HepG2 (cell line): ENCODE results near the gene GPATCH3. TPM values are rescaled to one million over a fixed set of nuclear protein-coding genes. Genes with fewer than 3 reads are reported as not detected.

Experiments
- ATAC-seq: fragments of 200-7000 bp; cut with Tn5 transposase; 3 replicates; pipeline ENCODE4 v1.9.1; 2020; ENCODE audit warnings: mild to moderate bottlenecking, moderate library complexity
- BruUV-seq: library from RNA; stranded (reverse); fragments of 400-500 nt; replicated peaks from 2 replicates; lab custom pipeline; 2021; lab: Mats Ljungman, UMichigan
- CTCF ChIA-PET: fragments of 300-600 bp; formaldehyde crosslinking; extraction: SDS; loops from one replicate; lab custom pipeline; 2021; ENCODE audit warnings: low total read pairs, inconsistent platforms, low intra/inter-chr PET ratio; lab: Yijun Ruan, JAX
- POLR2A ChIA-PET: fragments of 350-600 bp; sonication (Branson Sonifier 250); formaldehyde crosslinking; loops from one replicate; lab custom pipeline; 2020; ENCODE audit warnings: antibody characterized with exemption, inconsistent platforms; lab: Yijun Ruan, JAX
- DNase-seq: peaks from one replicate; pipeline ENCODE4 v3.0.0-alpha.2; 2015; ENCODE audit warnings: low spot score
- FAIRE-seq: peaks from 3 replicates; lab custom pipeline; 2011; peaks lifted over from hg19 to GRCh38; lab: Jason Lieb, UNC
- H2AFZ ChIP-seq: one replicate; pipeline ENCODE4 v1.6.1; 2011; ENCODE audit warnings: low read length, inconsistent platforms
- H3K27ac ChIP-seq: fragments of 300-600 bp; 3 replicates; pipeline ENCODE4 v1.8.0; 2011; ENCODE audit warnings: mixed run types, mild to moderate bottlenecking, mixed read lengths, low read length, inconsistent platforms; ENCODE audit not compliant: insufficient read depth; ENCODE audit errors: extremely low read length
- H3K27me3 ChIP-seq, 2 experiments: fragments of 200-600 bp in 1 of 2; 2 replicates in 1 of 2; 3 replicates in 1 of 2; pipeline versions ENCODE4 v1.6.0 to v1.8.0; 2011; ENCODE audit warnings: low read length in 2 of 2, mild to moderate bottlenecking in 2 of 2, moderate library complexity in 2 of 2, inconsistent platforms in 1 of 2; ENCODE audit not compliant: insufficient read depth in 2 of 2, control insufficient read depth in 1 of 2
- H3K36me3 ChIP-seq, 2 experiments: fragments of 200-600 bp in 1 of 2; replicated peaks in 1 of 2; 2 replicates in 1 of 2; 3 replicates in 1 of 2; pipeline versions ENCODE4 v1.5.1 to v1.8.0; 2011; ENCODE audit warnings: low read length in 2 of 2, inconsistent platforms in 1 of 2; ENCODE audit not compliant: insufficient read depth in 2 of 2, control insufficient read depth in 1 of 2
- H3K4me1 ChIP-seq: 2 replicates; pipeline ENCODE4 v1.5.1; 2012; ENCODE audit warnings: low read length, inconsistent platforms; ENCODE audit not compliant: insufficient read depth
- H3K4me2 ChIP-seq: 2 replicates; pipeline ENCODE4 v1.6.0; 2011; ENCODE audit warnings: low read depth, low read length, inconsistent platforms
- H3K4me3 ChIP-seq, 3 experiments: fragments of 200-600 bp in 1 of 3; sonication (generic), shearing (Covaris generic) in 1 of 3; replicated peaks in 1 of 3; 2 replicates each; pipeline ENCODE4 v1.5.1; 2011 to 2016; ENCODE audit warnings: low read length in 3 of 3, inconsistent platforms in 2 of 3, low read depth in 2 of 3, mild to moderate bottlenecking in 2 of 3, control low read depth in 1 of 3, mixed read lengths in 1 of 3; ENCODE audit not compliant: insufficient read depth in 1 of 3
- H3K79me2 ChIP-seq: one replicate; pipeline ENCODE4 v1.6.1; 2011; ENCODE audit warnings: low read length, inconsistent platforms; ENCODE audit not compliant: insufficient read depth
- H3K9ac ChIP-seq: 2 replicates; pipeline ENCODE4 v1.6.0; 2011; ENCODE audit warnings: mild to moderate bottlenecking, low read depth, low read length, inconsistent platforms; ENCODE audit not compliant: insufficient read depth
- H3K9me3 ChIP-seq: 2 replicates; pipeline ENCODE4 v1.5.1; 2012; ENCODE audit warnings: mild to moderate bottlenecking, low read length
- H4K20me1 ChIP-seq: 2 replicates; pipeline ENCODE4 v1.6.0; 2011; ENCODE audit warnings: inconsistent platforms, mild to moderate bottlenecking, low read length, moderate library complexity; ENCODE audit not compliant: insufficient read depth
- CHD4 ChIP-seq: fragments of 200-600 bp; sonication (generic); IDR thresholded peaks from 2 replicates; pipeline ENCODE4 v1.7.0; 2017; ENCODE audit warnings: mild to moderate bottlenecking, low read length, borderline replicate concordance
- CREB1 ChIP-seq, 2 experiments: fragments of 450-650 bp in 1 of 2; IDR thresholded peaks; 2 replicates each; pipeline ENCODE4 v1.6.1; 2016 to 2017; ENCODE audit warnings: control low read depth in 1 of 2, mild to moderate bottlenecking in 1 of 2, missing compliant biosample characterization in 1 of 2, missing genetic modification characterization in 1 of 2
- EEA1 ChIP-seq: sonication (generic); formaldehyde crosslinking; IDR thresholded peaks from 2 replicates; pipeline ENCODE4 v1.5.1; 2020; ENCODE audit warnings: mild to moderate bottlenecking, missing genetic modification reagents, borderline replicate concordance
- HOXA7 ChIP-seq: sonication (generic); formaldehyde crosslinking; IDR thresholded peaks from 2 replicates; pipeline ENCODE4 v1.8.1; 2022; ENCODE audit warnings: mild to moderate bottlenecking, missing genetic modification reagents, moderate library complexity
- KLF6 ChIP-seq: IDR thresholded peaks from 2 replicates; pipeline ENCODE4 v1.8.0; 2016; ENCODE audit warnings: missing biosample characterization, missing genetic modification reagents
- MAFK ChIP-seq, 2 experiments: IDR thresholded peaks in 1 of 2; conservative IDR thresholded peaks in 1 of 2; 2 replicates each; pipeline ENCODE4 v1.6.1; 2011; ENCODE audit warnings: improper control_type of control experiment in 2 of 2, low read length in 2 of 2
- PTBP1 ChIP-seq: fragments of 200-400 bp; formaldehyde crosslinking; IDR thresholded peaks from 2 replicates; pipeline ENCODE4 v1.6.1; 2018; ENCODE audit warnings: low read length, low read depth; ENCODE audit not compliant: poor library complexity, severe bottlenecking
- ZBTB3 ChIP-seq: sonication (generic); formaldehyde crosslinking; IDR thresholded peaks from 2 replicates; pipeline ENCODE4 v1.4.0; 2020; ENCODE audit warnings: low read depth, mild to moderate bottlenecking, moderate library complexity, missing genetic modification reagents, borderline replicate concordance
- ZEB1 ChIP-seq: IDR thresholded peaks from 2 replicates; pipeline ENCODE4 v1.6.1; 2012; ENCODE audit warnings: mild to moderate bottlenecking, low read depth, inconsistent platforms; ENCODE audit not compliant: insufficient replicate concordance
- ZNF232 ChIP-seq: sonication (generic); formaldehyde crosslinking; IDR thresholded peaks from 2 replicates; pipeline ENCODE4 v1.4.0; 2020; ENCODE audit warnings: missing genetic modification reagents, borderline replicate concordance
- ZNF629 ChIP-seq: sonication (generic); formaldehyde crosslinking; conservative IDR thresholded peaks from 2 replicates; pipeline ENCODE4 v1.5.0; 2020; ENCODE audit warnings: missing genetic modification reagents
- WGBS: methylation state at CpG from one replicate; pipeline ENCODE4 v1.1.6; 2017; ENCODE audit warnings: low lambda C conversion rate; 5-methylcytosine and 5-hydroxymethylcytosine counted together
- in situ Hi-C: cut with HindIII; loops from 2 replicates; pipeline ENCODE4 v1.10.0; 2017; ENCODE audit warnings: low pct_unique_long_range_greater_than_20kb; ENCODE audit not compliant: extremely low pct_ligation_motif_present
- intact Hi-C: fragments of 100-400 bp; cut with micrococcal nuclease; formaldehyde crosslinking; loops from one replicate; pipeline ENCODE4 v1.10.0; 2022; ENCODE audit not compliant: unreplicated experiment
- polyA plus RNA-seq, 8 experiments: library from polyadenylated mRNA; depleted of rRNA in 3 of 8; stranded (reverse) in 7 of 8; unstranded in 1 of 8; fragments of >200 nt; fragmentation: Illumina TruSeq in 4 of 8; extraction: Trizol in 4 of 8; gene quantifications; 2 replicates each; pipeline versions ENCODE4 v1.2.1 to v1.2.3, GENCODE V29; 2011 to 2016; ENCODE audit warnings: low read depth in 4 of 8, missing spikeins in 1 of 8, mixed read lengths in 1 of 8; ENCODE audit not compliant: insufficient read depth in 1 of 8
- total RNA-seq, 5 experiments: library from RNA; depleted of rRNA; stranded (reverse); fragments of >200 nt; fragmentation: Illumina TruSeq; extraction: Trizol; gene quantifications; 2 replicates each; pipeline ENCODE4 v1.2.3, GENCODE V29; 2016; ENCODE audit warnings: low read depth in 1 of 5
- TF ChIP-seq, protein P1 (sequence below): sonication (generic); formaldehyde crosslinking; IDR thresholded peaks from 2 replicates; pipeline ENCODE4 v1.5.1; 2020; ENCODE audit warnings: missing genetic modification reagents, mild to moderate bottlenecking, borderline replicate concordance
- TF ChIP-seq, protein P2 (sequence below): sonication (generic); formaldehyde crosslinking; IDR thresholded peaks from 2 replicates; pipeline ENCODE4 v1.5.0; 2020; ENCODE audit warnings: missing genetic modification reagents
- TF ChIP-seq, protein P3 (sequence below): sonication (generic); formaldehyde crosslinking; IDR thresholded peaks from 2 replicates; pipeline ENCODE4 v1.5.0; 2020; ENCODE audit warnings: mild to moderate bottlenecking, missing genetic modification reagents

GPATCH3 gene
- total and polyA plus RNA-seq, 2 of the 13 experiments (the other 11 are each of a cell fraction or from before 2014, with no cell fraction given): 8.3 to 11.0 TPM

DNA sequence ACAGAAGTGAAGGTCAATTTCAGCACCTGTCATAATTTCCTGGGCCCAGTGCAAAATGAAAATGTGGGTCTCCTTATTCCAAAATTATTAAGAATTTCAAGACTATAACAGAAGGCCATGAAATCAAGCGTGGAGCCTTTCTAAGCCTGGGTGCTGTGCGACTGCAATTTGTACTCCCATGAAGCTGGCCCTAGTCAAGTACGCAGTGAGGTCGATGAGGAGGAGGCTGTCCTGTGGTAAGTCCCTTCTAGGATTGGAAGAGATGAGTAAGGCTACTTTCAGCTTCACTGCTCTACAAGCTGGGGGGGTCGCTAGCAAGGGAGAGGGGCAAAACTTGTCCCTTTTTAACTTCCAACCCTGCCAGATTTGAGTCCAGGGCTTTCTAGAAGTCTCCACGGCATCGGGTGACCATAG lies 20.9 kb upstream of the GPATCH3 start:
- peak overlapping the region; percentile 94 for H3K9ac ChIP-seq
- no peak for DNase-seq
- in situ Hi-C loops (no loop called here), intact Hi-C loops (no loop called here)
- H3K4me2 ChIP-seq: peak overlapping the region; percentile 83
- BruUV-seq: no TSS peak
- peaks cover 7 to 12% of the 10 kb centered on the region in 2 experiments for H3K36me3 ChIP-seq
- no peaks in the 10 kb centered on the region; a peak in 1 of 5 replicates for H3K27me3 ChIP-seq
- FAIRE-seq: peak; percentile 4
- H2AFZ ChIP-seq: no peak overlapping the region
- no peaks in the 10 kb centered on the region for H3K9me3 ChIP-seq
- peak; percentile 59 for ATAC-seq
- POLR2A ChIA-PET: interaction anchor here (0.9 to 2.4 kb wide), 7 partner anchors 8 to 72 kb away, joined by 3 to 24 read pairs (median 6); partner anchors contain the start of genes GPATCH3, GPN2, NR0B2 and TRNP1
- peak overlapping the region; percentile 77 for H3K27ac ChIP-seq
- H3K4me1 ChIP-seq: peaks cover 53% of the 10 kb centered on the region
- peak overlapping the region; percentile 8 to 82 (median 59); a peak in 5 of 6 replicates for H3K4me3 ChIP-seq
- H4K20me1 ChIP-seq: peaks cover 4% of the 10 kb centered on the region; the same call in 1 of the 2 replicates
- WGBS: 17% methylated on average over 7 of the region's 7 CpGs
- H3K79me2 ChIP-seq: peaks cover 33% of the 10 kb centered on the region
- CTCF ChIA-PET: no interaction called here
- no peak for TF ChIP-seq CHD4
- no peak for TF ChIP-seq CREB1 (IDR thresholded peaks at IDR 0.05)
- no peak for TF ChIP-seq CREB1 (CRISPR knock-in tag; IDR thresholded peaks at IDR 0.05)
- no peak for TF ChIP-seq ZNF629 (CRISPR knock-in tag)
- TF ChIP-seq, protein P1, sequence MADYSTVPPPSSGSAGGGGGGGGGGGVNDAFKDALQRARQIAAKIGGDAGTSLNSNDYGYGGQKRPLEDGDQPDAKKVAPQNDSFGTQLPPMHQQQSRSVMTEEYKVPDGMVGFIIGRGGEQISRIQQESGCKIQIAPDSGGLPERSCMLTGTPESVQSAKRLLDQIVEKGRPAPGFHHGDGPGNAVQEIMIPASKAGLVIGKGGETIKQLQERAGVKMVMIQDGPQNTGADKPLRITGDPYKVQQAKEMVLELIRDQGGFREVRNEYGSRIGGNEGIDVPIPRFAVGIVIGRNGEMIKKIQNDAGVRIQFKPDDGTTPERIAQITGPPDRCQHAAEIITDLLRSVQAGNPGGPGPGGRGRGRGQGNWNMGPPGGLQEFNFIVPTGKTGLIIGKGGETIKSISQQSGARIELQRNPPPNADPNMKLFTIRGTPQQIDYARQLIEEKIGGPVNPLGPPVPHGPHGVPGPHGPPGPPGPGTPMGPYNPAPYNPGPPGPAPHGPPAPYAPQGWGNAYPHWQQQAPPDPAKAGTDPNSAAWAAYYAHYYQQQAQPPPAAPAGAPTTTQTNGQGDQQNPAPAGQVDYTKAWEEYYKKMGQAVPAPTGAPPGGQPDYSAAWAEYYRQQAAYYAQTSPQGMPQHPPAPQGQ (CRISPR knock-in tag): no peak
- peak; percentile 39; the same call in 1 of the 2 replicates for TF ChIP-seq KLF6 (CRISPR knock-in tag)
- peak; percentile 11; the same call in 1 of the 2 replicates for TF ChIP-seq ZNF232 (CRISPR knock-in tag)
- no peak for TF ChIP-seq HOXA7 (CRISPR knock-in tag)
- no peak for TF ChIP-seq ZEB1
- TF ChIP-seq MAFK (conservative IDR thresholded peaks at IDR 0.05 in 1 of 2, IDR thresholded peaks at IDR 0.05 in 1 of 2; ENCODE audit: low read length in 2 of 2): no peak
- 0 out of 2 replicates have a peak, but pooled peaks have one; percentile 13 for TF ChIP-seq EEA1 (CRISPR knock-in tag)
- TF ChIP-seq, protein P2, sequence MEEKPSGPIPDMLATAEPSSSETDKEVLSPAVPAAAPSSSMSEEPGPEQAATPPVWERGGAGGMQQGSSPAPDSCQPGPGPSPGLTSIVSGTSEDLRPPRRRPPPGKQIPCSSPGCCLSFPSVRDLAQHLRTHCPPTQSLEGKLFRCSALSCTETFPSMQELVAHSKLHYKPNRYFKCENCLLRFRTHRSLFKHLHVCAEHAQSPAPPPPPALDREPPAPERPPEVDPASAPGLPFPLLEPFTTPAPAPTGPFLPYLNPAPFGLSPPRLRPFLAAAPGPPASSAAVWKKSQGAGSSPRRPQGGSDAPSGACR (CRISPR knock-in tag): no peak
- TF ChIP-seq, protein P3, sequence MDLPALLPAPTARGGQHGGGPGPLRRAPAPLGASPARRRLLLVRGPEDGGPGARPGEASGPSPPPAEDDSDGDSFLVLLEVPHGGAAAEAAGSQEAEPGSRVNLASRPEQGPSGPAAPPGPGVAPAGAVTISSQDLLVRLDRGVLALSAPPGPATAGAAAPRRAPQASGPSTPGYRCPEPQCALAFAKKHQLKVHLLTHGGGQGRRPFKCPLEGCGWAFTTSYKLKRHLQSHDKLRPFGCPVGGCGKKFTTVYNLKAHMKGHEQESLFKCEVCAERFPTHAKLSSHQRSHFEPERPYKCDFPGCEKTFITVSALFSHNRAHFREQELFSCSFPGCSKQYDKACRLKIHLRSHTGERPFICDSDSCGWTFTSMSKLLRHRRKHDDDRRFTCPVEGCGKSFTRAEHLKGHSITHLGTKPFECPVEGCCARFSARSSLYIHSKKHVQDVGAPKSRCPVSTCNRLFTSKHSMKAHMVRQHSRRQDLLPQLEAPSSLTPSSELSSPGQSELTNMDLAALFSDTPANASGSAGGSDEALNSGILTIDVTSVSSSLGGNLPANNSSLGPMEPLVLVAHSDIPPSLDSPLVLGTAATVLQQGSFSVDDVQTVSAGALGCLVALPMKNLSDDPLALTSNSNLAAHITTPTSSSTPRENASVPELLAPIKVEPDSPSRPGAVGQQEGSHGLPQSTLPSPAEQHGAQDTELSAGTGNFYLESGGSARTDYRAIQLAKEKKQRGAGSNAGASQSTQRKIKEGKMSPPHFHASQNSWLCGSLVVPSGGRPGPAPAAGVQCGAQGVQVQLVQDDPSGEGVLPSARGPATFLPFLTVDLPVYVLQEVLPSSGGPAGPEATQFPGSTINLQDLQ: no peak
- TF ChIP-seq ZBTB3 (CRISPR knock-in tag): no peak
- TF ChIP-seq PTBP1: no peak
